Dendritic cell treated with granulocyte-macrophage colony-stimulating factor and Interleukin-4, amounts not matched to agents 40 ng/mL and 50 ng/mL, for 4 days (primary cell): ENCODE measurements around the gene ASCL2.
"Not testable (repeated sequence)": the region's sequence is repeated elsewhere in the genome, so short reads cannot be mapped to it uniquely, and the experiment has no call there.

Experiments
- H3K27ac Mint-ChIP-seq: one replicate; pipeline ENCODE4 v1.8.0; 2022; ENCODE audit warnings: mild to moderate bottlenecking, mixed read lengths
- H3K27me3 Mint-ChIP-seq: one replicate; pipeline ENCODE4 v1.8.0; 2022; ENCODE audit warnings: mild to moderate bottlenecking, mixed read lengths
- H3K36me3 Mint-ChIP-seq: one replicate; pipeline ENCODE4 v1.8.0; 2022; ENCODE audit warnings: low read depth, mixed read lengths
- H3K4me1 Mint-ChIP-seq: one replicate; pipeline ENCODE4 v1.8.0; 2022; ENCODE audit warnings: low read depth, mixed read lengths
- H3K4me3 Mint-ChIP-seq: one replicate; pipeline ENCODE4 v1.8.0; 2022; ENCODE audit warnings: mild to moderate bottlenecking, moderate library complexity, mixed read lengths
- H3K9me3 Mint-ChIP-seq: one replicate; pipeline ENCODE4 v1.8.0; 2022; ENCODE audit warnings: mixed read lengths
- intact Hi-C: fragments of 100-400 bp; cut with micrococcal nuclease; formaldehyde crosslinking; loops from one replicate; pipeline ENCODE4 v1.15.0; 2022

Gene ASCL2

DNA sequence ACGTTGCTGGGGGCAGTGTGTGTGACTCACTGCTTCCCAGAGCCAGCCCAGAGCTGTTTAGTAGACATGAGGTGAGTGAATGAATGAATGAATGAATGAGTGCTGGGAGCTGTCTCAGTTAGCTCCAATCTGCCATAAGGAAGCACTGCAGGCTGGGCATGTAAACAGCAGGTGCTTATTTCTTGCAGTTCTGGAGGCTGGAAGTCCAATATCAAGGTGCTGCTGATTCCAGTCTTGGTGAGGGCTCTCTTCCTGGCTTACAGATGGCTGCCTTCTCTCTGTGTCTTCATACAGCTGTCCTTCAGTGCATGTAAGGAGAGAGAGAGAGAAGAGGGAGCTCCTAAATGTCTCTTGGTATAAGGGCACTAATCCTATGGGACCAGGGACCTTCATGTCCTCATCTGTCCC lies 27.2 kb upstream of the ASCL2 start:
- Mint-ChIP-seq H3K4me3 (no peak overlapping the region), H3K27me3 (peaks cover 13% of the 10 kb centered on the region), H3K36me3 (peaks cover 67% of the 10 kb centered on the region), H3K27ac (peak overlapping the region; percentile 57), H3K4me1 (peaks cover 62% of the 10 kb centered on the region), H3K9me3 (no peaks in the 10 kb centered on the region)
- intact Hi-C loops: no loop called here

- Mint-ChIP-seq H3K36me3 (peaks cover 61% of the 10 kb centered on the region), H3K4me1 (peaks cover 60% of the 10 kb centered on the region), H3K27ac (peak overlapping the region; percentile 57), H3K27me3 (peaks cover 18% of the 10 kb centered on the region), H3K4me3 (no peak overlapping the region), H3K9me3 (no peaks in the 10 kb centered on the region)
- intact Hi-C loops: no loop called here
Observed at GRCh38 chr11:2296913-2297622, 26.7 kb upstream of the ASCL2 start.

DNA sequence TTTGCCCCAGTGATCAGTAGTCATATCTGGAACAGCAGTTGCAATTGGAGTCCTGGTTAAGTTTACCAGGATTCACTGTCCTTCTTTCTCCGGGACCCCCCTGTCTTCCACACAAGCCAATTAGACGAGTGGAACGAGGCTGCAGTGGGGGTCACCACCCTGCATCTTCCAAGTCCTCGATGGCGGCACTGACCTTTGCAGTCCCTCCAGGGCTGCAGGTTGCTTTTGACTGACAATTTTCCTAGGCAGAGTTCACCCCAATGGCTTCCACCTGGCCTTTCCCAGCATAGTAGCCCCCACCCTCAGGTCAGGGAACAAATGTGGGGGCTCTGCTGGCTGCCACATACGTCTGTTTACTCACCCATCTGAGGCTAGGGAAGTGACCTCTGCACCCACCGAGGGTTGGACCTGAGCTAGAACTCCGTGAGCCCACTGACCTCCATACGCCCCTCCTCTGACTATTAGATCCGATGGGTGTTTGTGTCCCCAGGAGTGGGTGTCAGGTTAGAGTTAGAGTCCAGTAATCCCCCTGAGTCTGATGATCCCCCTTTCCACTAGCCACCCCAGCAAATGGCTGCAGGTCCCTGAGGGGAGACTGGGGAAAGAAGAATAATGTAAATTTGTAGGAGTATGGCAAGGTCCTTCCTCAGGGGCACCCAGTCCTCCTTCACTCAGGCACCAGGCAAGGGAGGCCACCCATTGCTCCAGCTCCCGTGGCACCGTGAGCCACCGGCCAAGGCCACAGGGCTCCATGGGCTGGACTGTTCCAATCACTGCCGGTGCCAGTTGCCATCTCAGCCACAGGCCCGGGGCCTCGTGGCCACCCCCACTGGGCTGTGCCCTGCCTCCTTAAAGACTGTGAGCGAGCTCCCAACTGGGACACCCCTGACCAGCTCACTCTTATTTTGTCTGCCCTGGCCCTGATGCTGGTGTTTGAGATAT lies 25.9 kb upstream of the ASCL2 start:
- intact Hi-C loops: no loop called here
- Mint-ChIP-seq H3K27ac (no peak overlapping the region), H3K9me3 (no peaks in the 10 kb centered on the region), H3K4me1 (peaks cover 60% of the 10 kb centered on the region), H3K27me3 (peaks cover 19% of the 10 kb centered on the region), H3K36me3 (peaks cover 53% of the 10 kb centered on the region), H3K4me3 (no peak overlapping the region)

GRCh38 chr11:2294926-2295290 lies 24.5 kb upstream of the ASCL2 start:
- H3K9me3 Mint-ChIP-seq: no peaks in the 10 kb centered on the region
- H3K27ac Mint-ChIP-seq: no peak overlapping the region
- peaks cover 25% of the 10 kb centered on the region for H3K27me3 Mint-ChIP-seq
- H3K36me3 Mint-ChIP-seq: peaks cover 40% of the 10 kb centered on the region
- no peak overlapping the region for H3K4me3 Mint-ChIP-seq
- intact Hi-C loops: loop anchor here (1.0 kb wide), 1 partner anchor 98 kb away; no protein-coding TSS in a partner anchor
- peaks cover 59% of the 10 kb centered on the region for H3K4me1 Mint-ChIP-seq

DNA sequence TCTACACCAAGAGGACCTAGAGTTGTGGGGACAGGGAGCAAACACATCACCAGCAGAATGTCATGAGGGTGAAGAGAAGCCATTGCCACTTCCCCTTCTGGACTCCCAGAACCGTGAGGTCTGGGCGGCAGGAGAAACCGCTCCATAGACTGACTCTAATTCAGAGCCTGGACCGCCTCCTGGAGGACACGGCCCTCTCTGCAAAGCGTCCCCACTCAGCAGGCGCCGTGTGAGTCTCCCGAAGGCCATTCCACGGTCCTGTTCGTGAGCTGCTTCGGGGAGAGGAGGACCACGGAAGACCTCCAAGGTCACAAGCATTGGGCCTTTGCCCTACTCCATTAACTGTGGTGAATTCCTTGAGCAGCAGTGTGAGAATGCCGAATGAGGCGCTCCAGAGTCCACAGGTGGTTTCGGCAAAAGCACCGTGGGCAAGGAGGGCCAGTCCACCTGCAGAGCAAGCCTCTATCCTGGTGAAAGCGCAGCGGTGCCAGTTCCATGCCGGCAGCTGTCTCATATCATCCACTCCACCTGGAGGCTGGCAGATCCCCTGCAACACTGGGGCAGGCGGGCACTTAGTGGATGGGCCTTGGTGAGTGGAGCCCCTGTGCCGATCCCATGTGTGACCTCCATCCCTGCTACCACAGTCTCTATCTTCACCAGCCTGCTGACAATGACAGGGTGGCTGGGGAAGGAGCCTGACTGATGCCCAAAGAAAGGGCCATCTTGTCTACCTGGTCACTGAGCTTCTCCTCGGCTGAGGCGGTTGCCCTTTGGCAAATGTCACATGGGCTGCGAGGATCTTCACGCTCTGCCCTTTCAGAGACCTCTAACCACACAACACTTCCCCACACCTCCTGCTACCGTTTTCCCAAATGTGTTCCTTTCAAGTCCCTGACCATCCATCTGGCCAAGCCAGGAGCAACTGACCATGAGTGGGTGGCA lies 23.9 kb upstream of the ASCL2 start:
- H3K36me3 Mint-ChIP-seq: peaks cover 33% of the 10 kb centered on the region
- H3K4me1 Mint-ChIP-seq: peaks cover 52% of the 10 kb centered on the region
- no peaks in the 10 kb centered on the region for H3K9me3 Mint-ChIP-seq
- H3K4me3 Mint-ChIP-seq: no peak overlapping the region
- H3K27ac Mint-ChIP-seq: peak overlapping the region; percentile 43
- intact Hi-C loops: loop anchor here (1.0 kb wide), 1 partner anchor 97 kb away; no protein-coding TSS in a partner anchor
- peaks cover 31% of the 10 kb centered on the region for H3K27me3 Mint-ChIP-seq

GRCh38 chr11:2293531-2293971 lies 23.2 kb upstream of the ASCL2 start:
- Mint-ChIP-seq H3K9me3 (no peaks in the 10 kb centered on the region), H3K4me3 (no peak overlapping the region), H3K27me3 (peaks cover 37% of the 10 kb centered on the region), H3K36me3 (peaks cover 26% of the 10 kb centered on the region), H3K27ac (peak overlapping the region; percentile 43), H3K4me1 (peaks cover 48% of the 10 kb centered on the region)
- intact Hi-C loops: no loop called here

GRCh38 chr11:2290351-2290841 lies 20.0 kb upstream of the ASCL2 start:
- intact Hi-C loops: no loop called here
- Mint-ChIP-seq H3K36me3 (no peaks in the 10 kb centered on the region), H3K4me3 (no peak overlapping the region), H3K27me3 (peaks cover 48% of the 10 kb centered on the region), H3K27ac (no peak overlapping the region), H3K9me3 (no peaks in the 10 kb centered on the region), H3K4me1 (peaks cover 37% of the 10 kb centered on the region)

DNA sequence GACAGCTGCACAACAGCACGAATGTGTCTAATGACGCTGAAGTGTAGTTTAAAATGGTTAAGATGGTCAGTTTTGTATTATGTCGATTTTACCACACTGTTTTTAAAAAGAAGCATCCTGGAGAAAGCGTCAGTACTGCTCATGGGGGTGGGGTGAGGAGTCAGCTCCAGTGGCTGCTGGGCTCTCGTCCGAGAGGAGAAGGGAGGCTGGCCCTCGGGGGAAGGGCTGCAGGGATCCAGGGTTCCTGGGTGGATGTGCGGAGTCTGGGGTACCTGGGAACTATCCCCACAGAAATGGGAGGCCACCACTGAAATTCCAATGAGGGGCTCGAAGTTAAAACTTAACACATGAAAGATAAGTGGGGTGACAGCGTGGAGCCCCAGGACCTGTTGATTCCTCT lies 19.5 kb upstream of the ASCL2 start:
- Mint-ChIP-seq H3K4me1 (peaks cover 32% of the 10 kb centered on the region), H3K4me3 (no peak overlapping the region), H3K27me3 (peaks cover 52% of the 10 kb centered on the region), H3K9me3 (no peaks in the 10 kb centered on the region), H3K27ac (no peak overlapping the region), H3K36me3 (no peaks in the 10 kb centered on the region)
- intact Hi-C loops: no loop called here

DNA sequence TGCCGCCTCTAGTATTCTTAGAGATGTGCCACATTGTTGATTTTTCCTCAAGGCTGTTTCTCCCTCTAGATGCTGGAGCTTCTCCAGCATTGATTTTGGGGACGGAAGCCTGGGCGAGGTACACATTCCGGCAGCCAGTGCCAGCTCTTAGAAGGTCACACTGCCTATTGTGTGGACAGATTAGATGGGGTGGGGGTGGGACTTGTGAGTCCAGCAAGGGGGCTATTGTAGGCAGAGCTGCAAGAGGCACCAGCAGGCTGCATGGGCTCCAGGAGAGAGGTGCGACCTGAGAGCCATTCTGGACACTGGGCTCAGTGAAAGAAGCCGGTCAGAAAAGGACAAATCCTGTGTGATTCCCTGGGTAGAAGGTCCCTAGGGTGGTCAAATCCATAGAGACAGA lies 19.0 kb upstream of the ASCL2 start:
- H3K36me3 Mint-ChIP-seq: no peaks in the 10 kb centered on the region
- peaks cover 52% of the 10 kb centered on the region for H3K27me3 Mint-ChIP-seq
- intact Hi-C loops: no loop called here
- no peaks in the 10 kb centered on the region for H3K9me3 Mint-ChIP-seq
- H3K4me3 Mint-ChIP-seq: no peak overlapping the region
- no peak overlapping the region for H3K27ac Mint-ChIP-seq
- H3K4me1 Mint-ChIP-seq: peaks cover 27% of the 10 kb centered on the region

GRCh38 chr11:2287091-2287490 lies 16.7 kb upstream of the ASCL2 start:
- Mint-ChIP-seq H3K27me3 (peaks cover 42% of the 10 kb centered on the region), H3K4me3 (no peak overlapping the region), H3K9me3 (peaks cover 6% of the 10 kb centered on the region), H3K4me1 (peaks cover 16% of the 10 kb centered on the region), H3K27ac (no peak overlapping the region), H3K36me3 (no peaks in the 10 kb centered on the region)
- intact Hi-C loops: no loop called here

GRCh38 chr11:2286350-2286749 lies 16.0 kb upstream of the ASCL2 start:
- intact Hi-C loops, H3K4me3 Mint-ChIP-seq, H3K36me3 Mint-ChIP-seq, H3K27ac Mint-ChIP-seq, H3K9me3 Mint-ChIP-seq: not testable (repeated sequence)
- peaks cover 16% of the 10 kb centered on the region for H3K4me1 Mint-ChIP-seq
- peaks cover 41% of the 10 kb centered on the region for H3K27me3 Mint-ChIP-seq

GRCh38 chr11:2280208-2280607 lies 9.8 kb upstream of the ASCL2 start:
- intact Hi-C loops: no loop called here
- Mint-ChIP-seq H3K4me3 (no peak overlapping the region), H3K4me1 (peaks cover 8% of the 10 kb centered on the region), H3K36me3 (no peaks in the 10 kb centered on the region), H3K27ac (no peak overlapping the region), H3K27me3 (peaks cover 24% of the 10 kb centered on the region), H3K9me3 (peaks cover 18% of the 10 kb centered on the region)

DNA sequence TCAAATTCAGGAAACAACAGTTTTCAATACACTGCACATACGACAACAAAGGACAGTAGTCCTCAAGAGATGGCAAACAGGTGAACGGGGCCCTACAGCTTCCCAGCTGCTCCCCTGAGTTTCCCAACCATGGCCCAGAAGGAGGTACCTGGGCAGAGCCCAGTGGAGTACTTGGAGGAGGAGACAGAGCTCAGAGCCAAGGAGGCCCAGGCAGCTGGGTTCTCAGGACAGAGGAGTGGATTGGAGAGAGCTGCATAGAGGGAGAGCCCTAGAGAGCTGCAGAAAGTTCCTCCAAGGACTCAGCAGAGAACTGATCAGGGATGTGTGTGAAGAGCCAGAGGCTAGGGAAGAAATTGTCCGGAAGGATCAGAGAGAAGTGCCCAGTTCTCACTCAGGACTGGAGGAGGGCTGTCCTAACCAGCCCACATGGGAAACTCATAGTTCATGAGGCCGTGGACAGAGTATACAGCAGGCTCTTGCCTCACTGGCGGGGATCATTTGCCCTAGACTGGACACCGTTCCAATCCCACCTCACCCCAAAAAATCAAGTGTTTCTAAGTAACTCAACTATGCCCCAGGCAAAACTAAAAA lies 7.6 kb upstream of the ASCL2 start:
- no peak overlapping the region for H3K4me3 Mint-ChIP-seq
- intact Hi-C loops: no loop called here
- peaks cover 18% of the 10 kb centered on the region for H3K9me3 Mint-ChIP-seq
- no peaks in the 10 kb centered on the region for H3K36me3 Mint-ChIP-seq
- peak overlapping the region; percentile 3 for H3K27ac Mint-ChIP-seq
- peaks cover 27% of the 10 kb centered on the region for H3K27me3 Mint-ChIP-seq
- H3K4me1 Mint-ChIP-seq: peaks cover 8% of the 10 kb centered on the region
